ENCODE measurements around the gene ARHGAP22.

ARHGAP22 gene

GRCh38 chr10:48550071-48550691 lies 54.7 kb downstream of the ARHGAP22 start:
- DNase-seq, result no peak

DNA sequence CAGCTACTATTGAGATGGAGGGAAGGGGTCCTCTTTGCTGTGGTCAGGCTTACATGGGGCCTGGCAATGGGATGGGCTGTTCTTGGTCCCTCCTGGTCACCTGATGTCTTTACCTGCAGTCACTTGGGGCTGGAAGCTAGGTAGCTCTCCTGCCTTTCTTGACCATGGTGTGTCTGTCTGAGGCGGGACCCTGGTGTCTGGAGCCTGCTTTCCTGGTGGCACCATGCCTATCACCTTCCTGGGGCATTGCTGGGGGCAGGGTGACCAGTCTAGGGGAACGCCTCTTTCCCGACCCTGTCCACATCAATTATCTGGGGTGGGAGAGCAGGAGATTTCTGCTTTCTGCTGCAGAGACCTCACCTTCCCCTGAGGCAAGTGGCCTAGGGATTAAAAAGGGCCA lies 55.6 kb downstream of the ARHGAP22 start:
- no peak for DNase-seq

DNA sequence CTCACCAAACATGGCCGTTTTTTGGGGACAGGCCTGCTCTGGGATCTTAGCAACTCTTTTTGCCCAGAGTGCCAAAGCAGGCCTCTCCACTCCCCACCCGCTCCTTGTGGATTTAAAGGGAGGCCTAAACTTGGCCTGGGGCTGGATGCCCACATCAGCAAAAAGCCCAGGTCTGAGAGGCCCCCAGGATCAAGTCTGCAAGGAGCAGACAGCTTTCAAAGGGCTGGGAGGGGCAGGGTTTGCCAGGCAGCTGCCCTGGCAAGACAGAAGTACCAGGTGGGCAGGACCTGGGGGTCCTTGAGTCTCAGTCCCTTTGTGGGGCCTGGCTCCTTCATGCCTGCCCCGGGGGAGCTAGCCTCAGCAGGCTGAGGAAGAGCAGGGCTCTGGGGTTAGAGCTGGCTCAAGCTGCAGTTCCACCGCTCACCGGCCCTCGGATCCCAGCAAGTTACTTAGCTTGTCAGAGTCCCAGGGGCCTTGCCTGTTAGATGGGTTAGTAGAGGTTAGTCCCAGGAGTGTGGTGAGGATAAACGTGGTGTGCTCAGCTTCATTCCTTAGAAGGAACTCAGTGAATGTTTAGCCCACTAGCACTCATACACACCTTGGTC lies 56.2 kb downstream of the ARHGAP22 start:
- DNase-seq, result no peak

DNA sequence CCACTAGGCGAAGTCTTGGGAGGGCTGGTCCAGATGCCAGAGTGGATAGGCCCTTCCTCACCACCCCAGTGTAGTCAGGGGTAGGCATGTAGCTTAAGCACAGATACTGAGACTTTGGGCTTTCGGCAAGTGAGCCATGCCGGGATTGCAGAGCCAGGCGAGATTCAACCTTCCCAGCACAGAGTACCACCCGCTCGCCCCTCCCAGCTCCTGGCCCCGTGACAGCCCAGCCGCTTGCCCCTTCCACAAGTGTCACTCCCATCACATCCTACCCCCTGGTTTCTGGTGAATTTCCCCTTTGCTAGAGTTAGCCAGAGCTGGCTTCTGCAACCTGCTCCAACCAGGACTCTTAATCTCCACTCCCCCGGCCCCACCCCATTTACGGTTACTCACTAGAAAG lies 56.9 kb downstream of the ARHGAP22 start:
- DNase-seq, result no peak

GRCh38 chr10:48547061-48547895 lies 57.6 kb downstream of the ARHGAP22 start:
- DNase-seq, result no peak

DNA sequence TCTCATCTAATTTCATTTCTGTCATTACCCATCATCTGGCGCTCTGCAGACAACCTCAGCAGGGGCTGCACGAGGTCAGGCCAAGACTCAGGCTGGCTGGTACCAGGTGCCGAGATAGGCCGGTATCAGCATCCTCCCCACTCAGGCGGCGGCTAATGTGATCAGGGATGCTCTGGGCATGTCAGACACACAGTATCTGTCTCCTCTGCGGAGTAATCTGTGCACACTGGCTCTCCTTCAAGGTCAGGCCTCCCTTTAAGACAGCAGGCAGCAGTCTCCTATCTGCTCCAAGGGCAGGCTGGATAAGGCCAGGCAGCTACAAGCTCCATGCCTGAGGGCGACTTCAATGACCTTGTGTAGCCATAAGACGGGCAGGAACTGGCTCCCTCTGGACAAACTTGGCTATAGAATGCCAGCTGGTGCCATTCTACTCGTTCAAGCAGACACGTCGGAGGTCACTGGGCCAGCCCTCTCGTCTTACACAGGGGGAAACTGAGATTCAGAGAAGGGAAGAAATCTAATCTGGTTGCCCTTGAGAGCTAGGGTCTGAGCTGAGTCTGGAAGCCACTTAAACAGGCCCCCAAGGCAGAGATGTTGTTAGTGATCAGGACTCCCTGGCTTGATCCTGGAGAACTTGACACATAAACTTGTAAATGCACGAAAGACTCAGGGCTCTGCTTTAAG lies 59.3 kb downstream of the ARHGAP22 start:
- no peak for DNase-seq

- DNase-seq, result no peak
These were observed 61.6 kb downstream of the ARHGAP22 start for GRCh38 chr10:48543182-48543844.

DNA sequence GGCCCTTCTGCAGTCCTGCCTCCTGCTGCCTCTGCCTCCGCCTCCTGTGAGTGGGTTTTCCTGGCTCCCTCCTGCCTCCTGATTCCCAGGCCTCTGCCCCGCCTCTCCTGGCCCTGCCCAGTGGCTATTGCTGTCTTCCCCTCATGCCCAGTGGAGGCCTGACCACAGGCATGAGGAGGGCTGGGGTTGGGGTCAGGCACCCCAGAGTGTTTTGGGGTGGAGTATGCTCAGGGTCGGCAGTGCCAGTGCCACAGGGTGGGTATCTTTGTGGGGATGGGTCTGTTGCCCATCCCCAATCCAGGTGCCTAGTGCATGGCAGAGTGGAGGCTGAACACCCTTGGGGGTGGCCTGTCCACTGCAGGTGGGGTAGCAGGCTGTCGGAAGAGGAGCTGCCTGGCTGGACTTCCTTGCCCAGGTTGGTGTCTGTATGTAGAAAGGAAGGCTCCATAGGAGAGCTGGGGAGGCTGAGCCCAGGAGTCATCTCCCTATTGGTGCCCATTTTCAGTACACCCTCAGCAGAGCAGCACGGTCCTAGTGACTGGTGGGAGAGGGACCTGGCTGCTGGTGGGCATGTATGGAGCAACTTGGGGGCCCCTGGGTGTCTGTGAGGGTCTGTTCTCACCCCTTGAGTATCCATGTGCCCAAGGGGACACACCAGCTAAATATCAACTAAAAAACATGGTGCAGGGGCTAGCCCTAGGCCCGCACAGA lies 62.2 kb downstream of the ARHGAP22 start:
- DNase-seq, result no peak

- no peak for DNase-seq
These were observed 63.6 kb downstream of the ARHGAP22 start for GRCh38 chr10:48541144-48541795.

GRCh38 chr10:48538611-48539010 lies 66.3 kb downstream of the ARHGAP22 start:
- no peak for DNase-seq

- no peak for DNase-seq
These were observed 67.7 kb downstream of the ARHGAP22 start for GRCh38 chr10:48536916-48537890.

- DNase-seq, result no peak
These were observed 68.7 kb downstream of the ARHGAP22 start for GRCh38 chr10:48536156-48536500.

DNA sequence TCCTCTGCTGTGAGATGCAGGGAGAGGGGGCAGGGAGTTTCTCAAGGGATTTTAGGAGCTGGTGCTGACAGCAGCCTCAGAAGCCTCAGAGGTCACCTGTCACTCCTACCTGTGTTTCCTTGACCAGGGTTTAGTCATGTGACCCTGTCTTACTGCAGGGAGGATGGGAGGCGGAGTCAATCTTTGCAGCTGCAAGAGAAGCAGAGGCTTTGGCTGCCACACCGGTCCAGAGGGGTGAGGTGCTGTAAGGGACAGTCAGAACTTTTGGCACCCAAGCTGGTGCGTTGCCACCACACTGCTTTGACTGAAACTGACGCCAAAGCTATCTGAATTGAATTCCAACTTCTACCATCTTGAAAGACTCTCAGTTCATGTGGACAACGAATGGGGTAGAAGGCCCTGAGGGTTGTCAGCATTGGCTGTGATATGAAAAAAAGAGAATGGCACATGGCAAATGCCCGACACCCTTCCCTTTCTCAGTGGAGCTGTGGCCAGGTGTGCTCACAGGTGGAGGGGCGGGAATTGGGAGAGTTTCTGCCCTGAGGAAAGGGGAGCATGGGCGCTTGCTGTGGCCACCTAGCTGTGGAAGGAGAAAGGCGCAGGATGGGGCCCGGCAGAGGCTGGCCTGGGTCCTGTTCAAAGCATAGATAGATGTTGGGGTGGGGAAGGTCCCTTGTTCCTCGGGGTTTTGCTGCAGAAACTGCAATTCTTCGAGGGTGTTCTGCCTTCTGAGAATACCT lies 69.3 kb downstream of the ARHGAP22 start:
- no peak for DNase-seq

GRCh38 chr10:48533951-48534720 lies 70.7 kb downstream of the ARHGAP22 start:
- DNase-seq, result peak; percentile 40

GRCh38 chr10:48533540-48533939 lies 71.3 kb downstream of the ARHGAP22 start:
- DNase-seq, result no peak

- DNase-seq, result no peak
These were observed 73.4 kb downstream of the ARHGAP22 start for GRCh38 chr10:48531486-48531885.

DNA sequence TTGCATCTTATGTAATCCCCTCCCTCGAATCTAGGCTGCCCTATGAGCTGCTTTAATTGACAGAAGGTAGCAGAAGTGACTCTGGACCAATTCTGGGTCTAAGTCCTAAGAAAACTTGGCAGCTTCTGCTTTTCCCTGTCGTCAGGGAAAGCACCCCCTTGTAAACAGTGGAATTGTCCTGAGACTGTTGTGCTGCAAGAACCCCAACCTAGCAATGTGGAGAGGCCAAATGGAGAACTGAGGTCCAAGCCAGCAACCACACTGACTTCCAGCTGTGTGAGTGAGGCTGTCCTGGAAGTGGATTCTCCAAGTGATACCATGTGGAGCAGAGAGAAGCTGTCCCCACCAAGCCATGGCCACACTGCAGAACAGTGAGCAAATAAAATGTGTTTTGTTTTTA lies 75.5 kb downstream of the ARHGAP22 start:
- DNase-seq, result no peak

- no peak for DNase-seq
These were observed 77.1 kb downstream of the ARHGAP22 start for GRCh38 chr10:48527756-48528155.
